LoVo (cell line): ENCODE results near the gene HSD3B1.
"Not testable (repeated sequence)": the region's sequence is repeated elsewhere in the genome, so short reads cannot be mapped to it uniquely, and the experiment has no call there.

Experiments
- DNase-seq: peaks from one replicate; pipeline ENCODE4 v3.0.0-alpha.2; 2016; ENCODE audit warnings: low spot score

Gene HSD3B1

DNA sequence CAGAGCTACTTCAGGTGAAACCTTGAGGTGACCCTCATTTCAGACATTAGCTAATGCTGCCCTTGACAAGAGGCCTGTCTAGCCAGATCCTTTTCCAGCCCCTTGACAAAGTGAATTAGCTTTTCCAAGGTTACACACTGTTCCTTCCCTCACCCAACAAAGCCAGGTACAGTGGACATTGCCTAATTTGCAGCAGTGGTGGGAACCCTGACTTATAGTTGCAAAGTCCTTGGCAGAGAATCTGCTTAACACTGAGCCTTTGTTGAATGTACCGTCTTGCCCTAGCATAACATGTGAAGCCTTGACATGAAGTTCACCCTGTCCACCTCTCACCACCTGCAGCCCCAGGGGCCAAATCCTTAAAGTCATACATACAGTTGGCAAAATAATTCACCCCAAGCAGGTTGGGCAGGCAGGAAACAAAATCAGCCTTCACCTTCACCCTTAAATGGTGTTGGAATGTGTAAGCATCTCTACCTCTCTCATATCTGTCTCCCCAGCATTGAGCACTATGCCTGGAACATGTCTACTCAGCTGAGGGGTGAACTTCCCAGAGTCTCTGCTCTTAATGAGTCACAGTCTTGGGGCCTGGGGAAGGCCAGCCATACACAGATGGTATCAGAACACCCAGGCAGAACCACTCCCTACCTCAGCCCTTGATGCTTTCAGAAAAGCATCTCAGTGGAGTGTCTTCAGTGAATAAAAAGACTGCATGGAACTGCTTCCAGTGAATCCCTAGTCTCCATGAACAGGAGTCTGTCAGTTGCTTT is 46.5 kb downstream of the HSD3B1 start:
- DNase-seq = not testable (repeated sequence)

- no peak for DNase-seq
These were observed 47.2 kb downstream of the HSD3B1 start for GRCh38 chr1:119554183-119554582.

GRCh38 chr1:119556423-119556822 is 49.4 kb downstream of the HSD3B1 start:
- no peak for DNase-seq

GRCh38 chr1:119560402-119560801 is 53.4 kb downstream of the HSD3B1 start:
- not testable (repeated sequence) for DNase-seq

GRCh38 chr1:119564548-119564947 is 57.5 kb downstream of the HSD3B1 start:
- no peak for DNase-seq
